KBM-7 (cell line): ENCODE measurements around the gene LRP5.
"Not testable (repeated sequence)": the region's sequence is repeated elsewhere in the genome, so short reads cannot be mapped to it uniquely, and the experiment has no call there.

ENCODE experiments used
- DNase-seq: peaks from one replicate; pipeline ENCODE4 v3.0.0-alpha.2; 2015
- in situ Hi-C: fragments of 300-500 bp; cut with MboI; formaldehyde crosslinking; loops from 2 replicates; pipeline ENCODE4 v1.14.3; 2020; ENCODE audit warnings: low sequenced_read_pairs, low pct_unique_long_range_greater_than_20kb, mixed read lengths

LRP5 gene

GRCh38 chr11:68469642-68470041 is 157.3 kb downstream of the LRP5 start:
- peak; percentile 20 for DNase-seq
- in situ Hi-C loops = no loop called here

GRCh38 chr11:68470304-68470811 is 158.0 kb downstream of the LRP5 start:
- in situ Hi-C loops = no loop called here
- DNase-seq = no peak

GRCh38 chr11:68471360-68472340 is 159.3 kb downstream of the LRP5 start:
- in situ Hi-C loops = no loop called here
- peak; percentile 95 for DNase-seq

- no peak for DNase-seq
- in situ Hi-C loops = no loop called here
Measured at GRCh38 chr11:68472778-68473177, 160.4 kb downstream of the LRP5 start.

- in situ Hi-C loops = no loop called here
- DNase-seq = no peak
Measured at GRCh38 chr11:68473693-68474092, 161.3 kb downstream of the LRP5 start.

- in situ Hi-C loops = not testable (repeated sequence)
Measured at GRCh38 chr11:68475626-68476025, 163.2 kb downstream of the LRP5 start.

GRCh38 chr11:68479390-68479789 is 167.0 kb downstream of the LRP5 start:
- in situ Hi-C loops = no loop called here

More at GRCh38 chr11:68475626-68476025, 163.2 kb downstream of the LRP5 start:
- DNase-seq = not testable (repeated sequence)

GRCh38 chr11:68480193-68480592 is 167.8 kb downstream of the LRP5 start:
- in situ Hi-C loops = no loop called here
- no peak for DNase-seq

More at GRCh38 chr11:68479390-68479789, 167.0 kb downstream of the LRP5 start:
- DNase-seq = no peak

- in situ Hi-C loops = no loop called here
Measured at GRCh38 chr11:68480852-68481510, 168.6 kb downstream of the LRP5 start.

GRCh38 chr11:68481579-68482240 is 169.3 kb downstream of the LRP5 start:
- in situ Hi-C loops = no loop called here

More at GRCh38 chr11:68480852-68481510, 168.6 kb downstream of the LRP5 start:
- no peak for DNase-seq

GRCh38 chr11:68488623-68489022 is 176.2 kb downstream of the LRP5 start:
- in situ Hi-C loops = no loop called here
- no peak for DNase-seq

More at GRCh38 chr11:68481579-68482240, 169.3 kb downstream of the LRP5 start:
- no peak for DNase-seq

- in situ Hi-C loops = no loop called here
- DNase-seq = no peak
Measured at GRCh38 chr11:68495220-68495729, 182.9 kb downstream of the LRP5 start.

GRCh38 chr11:68495872-68496271 is 183.5 kb downstream of the LRP5 start:
- in situ Hi-C loops = no loop called here
- DNase-seq = no peak

- no peak for DNase-seq
- in situ Hi-C loops = no loop called here
Measured at GRCh38 chr11:68497761-68498160, 185.4 kb downstream of the LRP5 start.

GRCh38 chr11:68498321-68498720 is 185.9 kb downstream of the LRP5 start:
- DNase-seq = no peak
- in situ Hi-C loops = no loop called here
